A549 (cell line): Measurements from ENCODE around the gene ARFRP1.
"Not testable (repeated sequence)": the region's sequence is repeated elsewhere in the genome, so short reads cannot be mapped to it uniquely, and the experiment has no call there.

Source experiments
- BCL3 ChIP-seq: fragments of >200 bp; sonication (Bioruptor Twin); formaldehyde crosslinking; IDR thresholded peaks from 3 replicates; pipeline ENCODE4 v1.6.1; 2016
- BHLHE40 ChIP-seq: IDR thresholded peaks from 2 replicates; pipeline ENCODE4 v1.6.1; 2012; ENCODE audit warnings: low read depth, low read length, inconsistent platforms
- CTCF ChIP-seq: fragments of >200 bp; sonication (Bioruptor Twin); formaldehyde crosslinking; IDR thresholded peaks from 3 replicates; pipeline ENCODE4 v1.5.1; 2016
- JUN ChIP-seq, 2 experiments: fragments of >200 bp; sonication (Bioruptor Twin); formaldehyde crosslinking; IDR thresholded peaks; 2 replicates in 1 of 2; 3 replicates in 1 of 2; pipeline ENCODE4 v1.6.1; 2016 to 2017
- MAFK ChIP-seq: fragments of 450-650 bp; IDR thresholded peaks from 2 replicates; pipeline ENCODE4 v1.6.1; 2014; ENCODE audit not compliant: partially characterized antibody
- POLR2A ChIP-seq: IDR thresholded peaks from 2 replicates; pipeline ENCODE4 v1.6.1; 2012; ENCODE audit warnings: mild to moderate bottlenecking, low read length
- RAD21 ChIP-seq, 2 experiments: fragments of >200 bp in 1 of 2; sonication (Bioruptor Twin) in 1 of 2; formaldehyde crosslinking in 1 of 2; IDR thresholded peaks in 1 of 2; conservative IDR thresholded peaks in 1 of 2; 2 replicates in 1 of 2; 3 replicates in 1 of 2; pipeline ENCODE4 v1.6.1; 2012 to 2018; ENCODE audit warnings: inconsistent platforms in 1 of 2
- RCOR1 ChIP-seq: fragments of 150-350 bp; IDR thresholded peaks from 2 replicates; pipeline ENCODE4 v1.6.1; 2014; ENCODE audit warnings: antibody characterized with exemption, low read length, low read depth
- REST ChIP-seq: fragments of 200-600 bp; sonication (generic); IDR thresholded peaks from 2 replicates; pipeline ENCODE4 v1.6.1; 2016; ENCODE audit warnings: antibody characterized with exemption, mild to moderate bottlenecking, moderate library complexity
- SREBF2 ChIP-seq: fragments of 450-650 bp; IDR thresholded peaks from 2 replicates; pipeline ENCODE4 v1.6.1; 2014; ENCODE audit warnings: mild to moderate bottlenecking, moderate library complexity
- USF2 ChIP-seq: fragments of 450-650 bp; IDR thresholded peaks from 2 replicates; pipeline ENCODE4 v1.6.1; 2014; ENCODE audit warnings: antibody characterized with exemption
- TF ChIP-seq, protein P1 (sequence below): IDR thresholded peaks from 2 replicates; pipeline ENCODE4 v1.6.1; 2012

- not testable (repeated sequence) for TF ChIP-seq REST; CTCF; USF2; BHLHE40; RAD21 (conservative IDR thresholded peaks at IDR 0.05 in 1 of 2, IDR thresholded peaks at IDR 0.05 in 1 of 2); POLR2A; RCOR1; SREBF2; JUN (IDR thresholded peaks at IDR 0.05); MAFK; BCL3
- TF ChIP-seq, protein P1, sequence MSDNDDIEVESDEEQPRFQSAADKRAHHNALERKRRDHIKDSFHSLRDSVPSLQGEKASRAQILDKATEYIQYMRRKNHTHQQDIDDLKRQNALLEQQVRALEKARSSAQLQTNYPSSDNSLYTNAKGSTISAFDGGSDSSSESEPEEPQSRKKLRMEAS = not testable (repeated sequence)
Observed at GRCh38 chr20:63722967-63723622, 15.3 kb upstream of the ARFRP1 start.
